ENCODE data around the gene SRRM3. TPM values are rescaled to one million over a fixed set of nuclear protein-coding genes. Genes with fewer than 3 reads are reported as not detected.

Gene SRRM3
- total and polyA plus RNA-seq, 9 of the 15 experiments (the other 6 are each of a cell fraction or from before 2014, with no cell fraction given): 0.04 to 0.91 (median 0.46) TPM; not detected in 2

DNA sequence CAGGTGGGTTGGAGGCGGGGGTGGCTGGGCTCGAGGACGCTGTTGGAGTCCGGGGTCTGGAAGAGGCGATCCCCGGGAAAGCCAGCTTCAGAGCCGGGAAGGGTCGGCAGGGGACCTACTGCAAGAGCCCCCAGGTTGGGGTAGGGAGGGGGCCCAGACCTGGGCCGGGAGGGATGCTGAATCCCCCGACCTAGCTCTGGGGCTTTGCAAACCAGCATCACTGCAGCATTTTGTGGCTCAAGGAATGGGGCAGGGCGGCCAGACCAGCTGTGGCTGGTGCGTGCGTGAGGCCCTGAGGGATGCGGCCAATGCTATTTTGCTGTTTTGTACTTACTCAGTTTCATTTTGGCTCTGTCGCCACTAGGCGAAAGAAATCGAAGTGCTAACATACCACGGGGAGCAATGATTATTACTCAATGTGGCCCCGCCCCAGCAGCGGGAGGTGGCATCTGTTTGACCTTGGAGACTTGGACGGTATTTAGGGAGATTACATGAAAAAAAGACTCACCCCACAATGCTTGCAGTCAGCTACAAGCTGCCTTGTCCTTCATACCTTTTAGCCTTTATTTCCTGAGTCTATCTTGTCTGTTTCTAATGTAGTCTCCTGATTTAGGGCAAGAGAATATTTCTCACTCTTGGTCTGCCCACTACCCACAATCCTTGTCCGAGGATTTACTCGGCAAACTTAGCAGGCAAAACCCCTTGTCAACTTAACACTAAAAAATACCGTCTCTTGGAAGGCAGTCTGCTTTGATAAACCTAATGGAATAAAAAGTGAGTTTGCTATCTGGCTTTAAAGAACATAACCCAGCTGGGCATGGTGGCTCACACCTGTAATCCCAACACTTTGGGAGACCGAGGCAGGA, 117.0 kb downstream of the SRRM3 start (continued):
- TF ChIP-seq, protein P1, sequence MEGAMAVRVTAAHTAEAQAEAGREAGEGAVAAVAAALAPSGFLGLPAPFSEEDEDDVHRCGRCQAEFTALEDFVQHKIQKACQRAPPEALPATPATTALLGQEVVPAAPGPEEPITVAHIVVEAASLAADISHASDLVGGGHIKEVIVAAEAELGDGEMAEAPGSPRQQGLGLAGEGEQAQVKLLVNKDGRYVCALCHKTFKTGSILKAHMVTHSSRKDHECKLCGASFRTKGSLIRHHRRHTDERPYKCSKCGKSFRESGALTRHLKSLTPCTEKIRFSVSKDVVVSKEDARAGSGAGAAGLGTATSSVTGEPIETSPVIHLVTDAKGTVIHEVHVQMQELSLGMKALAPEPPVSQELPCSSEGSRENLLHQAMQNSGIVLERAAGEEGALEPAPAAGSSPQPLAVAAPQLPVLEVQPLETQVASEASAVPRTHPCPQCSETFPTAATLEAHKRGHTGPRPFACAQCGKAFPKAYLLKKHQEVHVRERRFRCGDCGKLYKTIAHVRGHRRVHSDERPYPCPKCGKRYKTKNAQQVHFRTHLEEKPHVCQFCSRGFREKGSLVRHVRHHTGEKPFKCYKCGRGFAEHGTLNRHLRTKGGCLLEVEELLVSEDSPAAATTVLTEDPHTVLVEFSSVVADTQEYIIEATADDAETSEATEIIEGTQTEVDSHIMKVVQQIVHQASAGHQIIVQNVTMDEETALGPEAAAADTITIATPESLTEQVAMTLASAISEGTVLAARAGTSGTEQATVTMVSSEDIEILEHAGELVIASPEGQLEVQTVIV (CRISPR knock-in tag; IDR thresholded peaks at IDR 0.05; ENCODE audit: borderline replicate concordance): no peak
- TF ChIP-seq, protein P2, sequence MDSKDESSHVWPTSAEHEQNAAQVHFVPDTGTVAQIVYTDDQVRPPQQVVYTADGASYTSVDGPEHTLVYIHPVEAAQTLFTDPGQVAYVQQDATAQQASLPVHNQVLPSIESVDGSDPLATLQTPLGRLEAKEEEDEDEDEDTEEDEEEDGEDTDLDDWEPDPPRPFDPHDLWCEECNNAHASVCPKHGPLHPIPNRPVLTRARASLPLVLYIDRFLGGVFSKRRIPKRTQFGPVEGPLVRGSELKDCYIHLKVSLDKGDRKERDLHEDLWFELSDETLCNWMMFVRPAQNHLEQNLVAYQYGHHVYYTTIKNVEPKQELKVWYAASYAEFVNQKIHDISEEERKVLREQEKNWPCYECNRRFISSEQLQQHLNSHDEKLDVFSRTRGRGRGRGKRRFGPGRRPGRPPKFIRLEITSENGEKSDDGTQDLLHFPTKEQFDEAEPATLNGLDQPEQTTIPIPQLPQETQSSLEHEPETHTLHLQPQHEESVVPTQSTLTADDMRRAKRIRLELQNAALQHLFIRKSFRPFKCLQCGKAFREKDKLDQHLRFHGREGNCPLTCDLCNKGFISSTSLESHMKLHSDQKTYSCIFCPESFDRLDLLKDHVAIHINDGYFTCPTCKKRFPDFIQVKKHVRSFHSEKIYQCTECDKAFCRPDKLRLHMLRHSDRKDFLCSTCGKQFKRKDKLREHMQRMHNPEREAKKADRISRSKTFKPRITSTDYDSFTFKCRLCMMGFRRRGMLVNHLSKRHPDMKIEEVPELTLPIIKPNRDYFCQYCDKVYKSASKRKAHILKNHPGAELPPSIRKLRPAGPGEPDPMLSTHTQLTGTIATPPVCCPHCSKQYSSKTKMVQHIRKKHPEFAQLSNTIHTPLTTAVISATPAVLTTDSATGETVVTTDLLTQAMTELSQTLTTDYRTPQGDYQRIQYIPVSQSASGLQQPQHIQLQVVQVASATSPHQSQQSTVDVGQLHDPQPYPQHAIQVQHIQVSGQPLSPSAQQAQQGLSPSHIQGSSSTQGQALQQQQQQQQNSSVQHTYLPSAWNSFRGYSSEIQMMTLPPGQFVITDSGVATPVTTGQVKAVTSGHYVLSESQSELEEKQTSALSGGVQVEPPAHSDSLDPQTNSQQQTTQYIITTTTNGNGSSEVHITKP (IDR thresholded peaks at IDR 0.05; ENCODE audit: partially characterized antibody): peak; percentile 69
- TF ChIP-seq, protein P3, sequence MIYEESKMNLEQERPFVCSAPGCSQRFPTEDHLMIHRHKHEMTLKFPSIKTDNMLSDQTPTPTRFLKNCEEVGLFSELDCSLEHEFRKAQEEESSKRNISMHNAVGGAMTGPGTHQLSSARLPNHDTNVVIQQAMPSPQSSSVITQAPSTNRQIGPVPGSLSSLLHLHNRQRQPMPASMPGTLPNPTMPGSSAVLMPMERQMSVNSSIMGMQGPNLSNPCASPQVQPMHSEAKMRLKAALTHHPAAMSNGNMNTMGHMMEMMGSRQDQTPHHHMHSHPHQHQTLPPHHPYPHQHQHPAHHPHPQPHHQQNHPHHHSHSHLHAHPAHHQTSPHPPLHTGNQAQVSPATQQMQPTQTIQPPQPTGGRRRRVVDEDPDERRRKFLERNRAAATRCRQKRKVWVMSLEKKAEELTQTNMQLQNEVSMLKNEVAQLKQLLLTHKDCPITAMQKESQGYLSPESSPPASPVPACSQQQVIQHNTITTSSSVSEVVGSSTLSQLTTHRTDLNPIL (CRISPR knock-in tag; IDR thresholded peaks at IDR 0.05): no peak
- TF ChIP-seq NCOA6 (IDR thresholded peaks at IDR 0.05) (0 out of 2 replicates have a peak, but pooled peaks have one; percentile 77), ERF (CRISPR knock-in tag; IDR thresholded peaks at IDR 0.05) (no peak), XRCC5 (IDR thresholded peaks at IDR 0.05; ENCODE audit: low read depth, low read length) (peak; percentile 9; the same call in 1 of the 2 replicates), SAFB (IDR thresholded peaks at IDR 0.05; ENCODE audit: borderline replicate concordance, low read depth, low read length) (no peak), CC2D1A (IDR thresholded peaks at IDR 0.05) (no peak; the same call in 1 of the 2 replicates), TCFL5 (CRISPR knock-in tag; conservative IDR thresholded peaks at IDR 0.05) (no peak), YBX1 (IDR thresholded peaks at IDR 0.05) (no peak)
- TF ChIP-seq, protein P4, sequence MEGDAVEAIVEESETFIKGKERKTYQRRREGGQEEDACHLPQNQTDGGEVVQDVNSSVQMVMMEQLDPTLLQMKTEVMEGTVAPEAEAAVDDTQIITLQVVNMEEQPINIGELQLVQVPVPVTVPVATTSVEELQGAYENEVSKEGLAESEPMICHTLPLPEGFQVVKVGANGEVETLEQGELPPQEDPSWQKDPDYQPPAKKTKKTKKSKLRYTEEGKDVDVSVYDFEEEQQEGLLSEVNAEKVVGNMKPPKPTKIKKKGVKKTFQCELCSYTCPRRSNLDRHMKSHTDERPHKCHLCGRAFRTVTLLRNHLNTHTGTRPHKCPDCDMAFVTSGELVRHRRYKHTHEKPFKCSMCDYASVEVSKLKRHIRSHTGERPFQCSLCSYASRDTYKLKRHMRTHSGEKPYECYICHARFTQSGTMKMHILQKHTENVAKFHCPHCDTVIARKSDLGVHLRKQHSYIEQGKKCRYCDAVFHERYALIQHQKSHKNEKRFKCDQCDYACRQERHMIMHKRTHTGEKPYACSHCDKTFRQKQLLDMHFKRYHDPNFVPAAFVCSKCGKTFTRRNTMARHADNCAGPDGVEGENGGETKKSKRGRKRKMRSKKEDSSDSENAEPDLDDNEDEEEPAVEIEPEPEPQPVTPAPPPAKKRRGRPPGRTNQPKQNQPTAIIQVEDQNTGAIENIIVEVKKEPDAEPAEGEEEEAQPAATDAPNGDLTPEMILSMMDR (IDR thresholded peaks at IDR 0.05 in 2 of 3, conservative IDR thresholded peaks at IDR 0.05 in 1 of 3; ENCODE audit: insufficient read depth in 2 of 3, low read depth in 1 of 3, low read length in 3 of 3): peak; percentile 40 to 61 (median 57)
- TF ChIP-seq, protein P5, sequence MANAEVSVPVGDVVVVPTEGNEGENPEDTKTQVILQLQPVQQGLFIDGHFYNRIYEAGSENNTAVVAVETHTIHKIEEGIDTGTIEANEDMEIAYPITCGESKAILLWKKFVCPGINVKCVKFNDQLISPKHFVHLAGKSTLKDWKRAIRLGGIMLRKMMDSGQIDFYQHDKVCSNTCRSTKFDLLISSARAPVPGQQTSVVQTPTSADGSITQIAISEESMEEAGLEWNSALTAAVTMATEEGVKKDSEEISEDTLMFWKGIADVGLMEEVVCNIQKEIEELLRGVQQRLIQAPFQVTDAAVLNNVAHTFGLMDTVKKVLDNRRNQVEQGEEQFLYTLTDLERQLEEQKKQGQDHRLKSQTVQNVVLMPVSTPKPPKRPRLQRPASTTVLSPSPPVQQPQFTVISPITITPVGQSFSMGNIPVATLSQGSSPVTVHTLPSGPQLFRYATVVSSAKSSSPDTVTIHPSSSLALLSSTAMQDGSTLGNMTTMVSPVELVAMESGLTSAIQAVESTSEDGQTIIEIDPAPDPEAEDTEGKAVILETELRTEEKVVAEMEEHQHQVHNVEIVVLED (CRISPR knock-in tag; IDR thresholded peaks at IDR 0.05): 0 out of 2 replicates have a peak, but pooled peaks have one; percentile 26

Data from K562 (cell line).